SK-N-SH treated with all-trans-retinoic acid at 6 μM for 48 hours (cell line): ENCODE results near the gene SMYD3.

Source experiments
- CSDC2 ChIP-seq: fragments of 250-450 bp; sonication (Bioruptor Pico); IDR thresholded peaks from 2 replicates; pipeline ENCODE4 v1.5.0; 2020; ENCODE audit warnings: mild to moderate bottlenecking, moderate library complexity
- POU6F1 ChIP-seq: fragments of 250-450 bp; sonication (Bioruptor Pico); IDR thresholded peaks from 2 replicates; pipeline ENCODE4 v1.8.0; 2021; ENCODE audit warnings: low read depth, mild to moderate bottlenecking, moderate library complexity, borderline replicate concordance
- PPARA ChIP-seq: fragments of 250-450 bp; sonication (Bioruptor Pico); IDR thresholded peaks from 2 replicates; pipeline ENCODE4 v1.5.0; 2020; ENCODE audit warnings: mild to moderate bottlenecking, borderline replicate concordance
- ZC3H10 ChIP-seq: fragments of 250-450 bp; sonication (Bioruptor Pico); IDR thresholded peaks from 2 replicates; pipeline ENCODE4 v1.5.1; 2021; ENCODE audit warnings: mild to moderate bottlenecking, moderate library complexity

- TF ChIP-seq POU6F1 = no peak
- TF ChIP-seq PPARA (CRISPR knock-in tag) = no peak
- TF ChIP-seq CSDC2 (CRISPR knock-in tag) = no peak
- no peak for TF ChIP-seq ZC3H10 (CRISPR knock-in tag)
Observed at GRCh38 chr1:246413430-246413829, 93.6 kb downstream of the SMYD3 start.
